WTC11 (cell line): ENCODE measurements around the gene ATP2C1. TPM values are rescaled to one million over a fixed set of nuclear protein-coding genes. Genes with fewer than 3 reads are reported as not detected.
"Not testable (repeated sequence)": the region's sequence is repeated elsewhere in the genome, so short reads cannot be mapped to it uniquely, and the experiment has no call there.

Experiments
- ATAC-seq: fragments of 200-7000 bp; cut with Tn5 transposase; 2 replicates; pipeline ENCODE4 v1.10.0; 2021; ENCODE audit warnings: mild to moderate bottlenecking, moderate library complexity
- CTCF ChIA-PET: fragments of 300-600 bp; sonication (Branson Sonifier 250); formaldehyde crosslinking; loops from one replicate; lab custom pipeline; 2021; ENCODE audit warnings: antibody characterized with exemption; lab: Charles Lee
- POLR2A ChIA-PET: fragments of 350-600 bp; sonication (Branson Sonifier 250); formaldehyde crosslinking; loops from one replicate; lab custom pipeline; 2021; ENCODE audit warnings: antibody characterized with exemption; lab: Charles Lee
- DNase-seq: peaks from one replicate; pipeline ENCODE4 v3.0.0; 2021; ENCODE audit warnings: low spot score
- H3K27ac Mint-ChIP-seq: 2 replicates; pipeline ENCODE4 v1.8.0; 2021; ENCODE audit warnings: mixed read lengths
- H3K27me3 Mint-ChIP-seq: 2 replicates; pipeline ENCODE4 v1.8.0; 2021; ENCODE audit warnings: low read depth, mild to moderate bottlenecking, moderate library complexity, mixed read lengths
- H3K36me3 Mint-ChIP-seq: 2 replicates; pipeline ENCODE4 v1.8.0; 2021; ENCODE audit warnings: mixed read lengths
- H3K4me1 Mint-ChIP-seq: 2 replicates; pipeline ENCODE4 v1.8.0; 2022; ENCODE audit warnings: mixed read lengths
- H3K4me3 Mint-ChIP-seq: 2 replicates; pipeline ENCODE4 v1.8.0; 2021; ENCODE audit warnings: mild to moderate bottlenecking, moderate library complexity, mixed read lengths
- H3K9me3 Mint-ChIP-seq: 2 replicates; pipeline ENCODE4 v1.8.0; 2021; ENCODE audit warnings: mixed read lengths
- CREB1 ChIP-seq: sonication (generic); formaldehyde crosslinking; IDR thresholded peaks from 2 replicates; pipeline ENCODE4 v1.8.0; 2023; ENCODE audit warnings: mild to moderate bottlenecking, missing genetic modification reagents
- ETV6 ChIP-seq: sonication (generic); formaldehyde crosslinking; IDR thresholded peaks from 2 replicates; pipeline ENCODE4 v1.8.1; 2022; ENCODE audit warnings: mild to moderate bottlenecking, missing genetic modification reagents
- GTF2I ChIP-seq: fragments of 250-450 bp; sonication (Bioruptor Pico); conservative IDR thresholded peaks from 2 replicates; pipeline ENCODE4 v1.4.0; 2021; ENCODE audit warnings: mild to moderate bottlenecking
- IRF2 ChIP-seq: sonication (generic); formaldehyde crosslinking; IDR thresholded peaks from 2 replicates; pipeline ENCODE4 v1.8.0; 2022; ENCODE audit warnings: low read depth, missing genetic modification reagents, borderline replicate concordance
- MYBL2 ChIP-seq: sonication (generic); formaldehyde crosslinking; IDR thresholded peaks from 2 replicates; pipeline ENCODE4 v1.8.1; 2023; ENCODE audit warnings: mild to moderate bottlenecking, moderate library complexity, missing genetic modification reagents
- NR2C2 ChIP-seq: sonication (generic); formaldehyde crosslinking; IDR thresholded peaks from 2 replicates; pipeline ENCODE4 v1.8.0; 2022; ENCODE audit warnings: mild to moderate bottlenecking, missing genetic modification reagents
- RORB ChIP-seq: fragments of 250-450 bp; sonication (Bioruptor Pico); IDR thresholded peaks from 2 replicates; pipeline ENCODE4 v1.9.0; 2021; ENCODE audit warnings: mild to moderate bottlenecking
- SMAD4 ChIP-seq: sonication (generic); formaldehyde crosslinking; IDR thresholded peaks from 2 replicates; pipeline ENCODE4 v1.8.0; 2022; ENCODE audit warnings: mild to moderate bottlenecking, missing genetic modification reagents
- TP53 ChIP-seq: sonication (generic); formaldehyde crosslinking; IDR thresholded peaks from 2 replicates; pipeline ENCODE4 v1.8.1; 2023; ENCODE audit warnings: mild to moderate bottlenecking, missing genetic modification reagents
- ZNF423 ChIP-seq: fragments of 250-450 bp; sonication (Bioruptor Pico); IDR thresholded peaks from 2 replicates; pipeline ENCODE4 v2.1.2; 2022; ENCODE audit warnings: mild to moderate bottlenecking, moderate library complexity
- total RNA-seq: library from RNA; stranded (reverse); gene quantifications from 3 replicates; pipeline ENCODE4 v1.2.3, GENCODE V29; 2021
- TF ChIP-seq, protein P1 (sequence below): sonication (generic); formaldehyde crosslinking; IDR thresholded peaks from 2 replicates; pipeline ENCODE4 v1.8.1; 2023; ENCODE audit warnings: mild to moderate bottlenecking, missing genetic modification reagents, borderline replicate concordance
- TF ChIP-seq, protein P2 (sequence below): fragments of 250-450 bp; sonication (Bioruptor Pico); IDR thresholded peaks from 2 replicates; pipeline ENCODE4 v1.9.0; 2021; ENCODE audit warnings: mild to moderate bottlenecking
- TF ChIP-seq, protein P3 (sequence below): sonication (generic); formaldehyde crosslinking; IDR thresholded peaks from 2 replicates; pipeline ENCODE4 v1.8.1; 2023; ENCODE audit warnings: mild to moderate bottlenecking, missing genetic modification reagents, moderate library complexity
- TF ChIP-seq, protein P4 (sequence below): sonication (generic); formaldehyde crosslinking; IDR thresholded peaks from 2 replicates; pipeline ENCODE4 v1.8.0; 2023; ENCODE audit warnings: mild to moderate bottlenecking, missing genetic modification reagents
- TF ChIP-seq, protein P5 (sequence below): sonication (generic); formaldehyde crosslinking; IDR thresholded peaks from 2 replicates; pipeline ENCODE4 v1.8.1; 2022; ENCODE audit warnings: mild to moderate bottlenecking, missing genetic modification reagents, moderate library complexity, borderline replicate concordance

ATP2C1 gene
- total RNA-seq, 1 experiment from 2014 or later, result 62.5 TPM

DNA sequence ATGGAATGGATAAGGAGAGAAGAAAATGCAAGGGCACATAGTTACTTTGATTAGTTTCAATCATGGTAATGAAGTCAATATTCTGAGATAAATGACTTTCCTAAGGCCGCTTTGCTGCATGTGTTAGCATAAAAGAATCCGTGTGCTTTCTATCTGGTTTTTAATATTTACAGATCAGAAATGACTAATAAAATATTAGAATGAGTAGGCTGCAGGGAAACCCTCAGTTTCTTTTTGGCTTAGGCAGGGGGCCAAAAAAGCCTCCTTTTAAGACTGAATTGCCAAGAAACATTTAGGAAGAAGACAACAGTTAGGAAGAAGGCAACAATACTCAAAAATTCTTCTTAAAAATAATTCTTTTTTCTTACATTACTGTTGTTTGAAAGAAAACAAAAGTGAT lies 144.4 kb downstream of the ATP2C1 start (continued):
- TF ChIP-seq, protein P1, sequence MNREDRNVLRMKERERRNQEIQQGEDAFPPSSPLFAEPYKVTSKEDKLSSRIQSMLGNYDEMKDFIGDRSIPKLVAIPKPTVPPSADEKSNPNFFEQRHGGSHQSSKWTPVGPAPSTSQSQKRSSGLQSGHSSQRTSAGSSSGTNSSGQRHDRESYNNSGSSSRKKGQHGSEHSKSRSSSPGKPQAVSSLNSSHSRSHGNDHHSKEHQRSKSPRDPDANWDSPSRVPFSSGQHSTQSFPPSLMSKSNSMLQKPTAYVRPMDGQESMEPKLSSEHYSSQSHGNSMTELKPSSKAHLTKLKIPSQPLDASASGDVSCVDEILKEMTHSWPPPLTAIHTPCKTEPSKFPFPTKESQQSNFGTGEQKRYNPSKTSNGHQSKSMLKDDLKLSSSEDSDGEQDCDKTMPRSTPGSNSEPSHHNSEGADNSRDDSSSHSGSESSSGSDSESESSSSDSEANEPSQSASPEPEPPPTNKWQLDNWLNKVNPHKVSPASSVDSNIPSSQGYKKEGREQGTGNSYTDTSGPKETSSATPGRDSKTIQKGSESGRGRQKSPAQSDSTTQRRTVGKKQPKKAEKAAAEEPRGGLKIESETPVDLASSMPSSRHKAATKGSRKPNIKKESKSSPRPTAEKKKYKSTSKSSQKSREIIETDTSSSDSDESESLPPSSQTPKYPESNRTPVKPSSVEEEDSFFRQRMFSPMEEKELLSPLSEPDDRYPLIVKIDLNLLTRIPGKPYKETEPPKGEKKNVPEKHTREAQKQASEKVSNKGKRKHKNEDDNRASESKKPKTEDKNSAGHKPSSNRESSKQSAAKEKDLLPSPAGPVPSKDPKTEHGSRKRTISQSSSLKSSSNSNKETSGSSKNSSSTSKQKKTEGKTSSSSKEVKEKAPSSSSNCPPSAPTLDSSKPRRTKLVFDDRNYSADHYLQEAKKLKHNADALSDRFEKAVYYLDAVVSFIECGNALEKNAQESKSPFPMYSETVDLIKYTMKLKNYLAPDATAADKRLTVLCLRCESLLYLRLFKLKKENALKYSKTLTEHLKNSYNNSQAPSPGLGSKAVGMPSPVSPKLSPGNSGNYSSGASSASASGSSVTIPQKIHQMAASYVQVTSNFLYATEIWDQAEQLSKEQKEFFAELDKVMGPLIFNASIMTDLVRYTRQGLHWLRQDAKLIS (CRISPR knock-in tag), result no peak
- no peak for TF ChIP-seq RORB
- TF ChIP-seq NR2C2 (CRISPR knock-in tag), result no peak
- no peak for TF ChIP-seq SMAD4

DNA sequence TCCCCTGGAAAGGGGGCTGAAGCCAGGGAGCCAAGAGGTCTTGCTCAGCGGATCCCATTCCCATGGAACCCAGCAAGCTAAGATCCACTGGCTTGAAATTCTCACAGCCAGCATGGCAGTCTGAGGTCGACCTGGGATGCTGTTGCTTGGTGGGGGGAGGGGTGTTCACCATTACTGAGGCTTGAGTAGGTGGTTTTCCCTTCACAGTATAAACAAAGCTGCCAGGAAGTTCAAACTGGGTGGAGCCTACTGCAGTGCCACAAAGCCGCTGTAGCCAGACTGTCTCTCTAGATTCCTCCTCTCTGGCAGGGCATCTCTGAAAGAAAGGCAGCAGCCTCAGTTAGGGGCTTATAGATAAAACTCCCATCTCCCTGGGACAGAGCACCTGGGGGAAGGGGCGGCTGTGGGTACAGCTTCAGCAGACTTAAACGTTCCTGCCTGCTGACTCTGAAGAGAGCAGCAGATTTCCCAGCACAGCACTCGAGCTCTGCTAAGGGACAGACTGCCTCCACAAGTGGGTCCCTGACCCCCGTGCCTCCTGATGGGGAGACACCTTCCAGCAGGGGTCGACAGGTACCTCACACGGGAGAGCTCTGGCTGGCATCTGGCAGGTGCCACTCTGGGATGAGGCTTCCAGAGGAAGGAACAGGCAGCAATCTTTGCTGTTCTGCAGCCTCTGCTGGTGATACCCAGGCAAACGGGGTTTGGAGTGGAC lies 148.5 kb downstream of the ATP2C1 start:
- POLR2A ChIA-PET, result interaction anchor here (0.8 kb wide), 1 partner anchor 993 kb away, joined by 3 read pairs; the partner anchor contains the start of gene CPNE4
- CTCF ChIA-PET, result interaction anchor here (0.7 to 1.6 kb wide), 3 partner anchors 9 to 339 kb away, joined by 3 read pairs; partner anchors contain the start of gene NUDT16
- H3K27me3 Mint-ChIP-seq, H3K4me3 Mint-ChIP-seq, H3K27ac Mint-ChIP-seq, H3K36me3 Mint-ChIP-seq: not testable (repeated sequence)
- DNase-seq (peak; percentile 18), ATAC-seq (peak; percentile 79)
- H3K9me3 Mint-ChIP-seq, result peaks cover 17% of the 10 kb centered on the region
- H3K4me1 Mint-ChIP-seq, result peaks cover 22% of the 10 kb centered on the region

DNA sequence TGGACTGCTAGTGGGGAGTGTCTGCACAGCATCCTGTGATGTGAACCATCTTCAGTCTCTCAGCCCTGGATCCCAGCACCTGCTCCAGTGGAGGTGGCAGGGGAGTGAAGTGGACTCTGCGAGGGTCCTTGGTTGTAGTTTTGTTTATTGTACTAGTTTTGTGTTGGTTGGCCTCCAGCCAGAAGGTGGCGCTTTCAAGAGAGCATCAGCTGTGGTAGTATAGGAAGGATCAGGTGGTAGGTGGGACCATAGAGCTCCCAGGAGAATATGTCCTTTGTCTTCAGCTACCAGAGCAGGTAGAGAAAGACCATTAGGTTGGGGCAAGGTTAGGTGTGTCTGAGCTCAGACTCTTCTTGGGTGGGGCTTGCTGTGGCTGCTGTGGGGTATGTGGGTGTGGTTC lies 153.7 kb downstream of the ATP2C1 start:
- DNase-seq, result peak; percentile 30
- Mint-ChIP-seq H3K36me3 (peaks cover 5% of the 10 kb centered on the region; the same call in 1 of the 2 replicates), H3K27ac (no peak overlapping the region), H3K4me3 (no peak overlapping the region), H3K4me1 (peaks cover 7% of the 10 kb centered on the region; the same call in 1 of the 2 replicates), H3K27me3 (no peaks in the 10 kb centered on the region; the same call in 1 of the 2 replicates), H3K9me3 (peaks cover 22% of the 10 kb centered on the region)
- ChIA-PET POLR2A (no interaction called here), CTCF (interaction anchor here (0.9 to 1.3 kb wide), 5 partner anchors 11 to 30 kb away, joined by 3 read pairs; no protein-coding TSS in a partner anchor)
- ATAC-seq, result peak; percentile 44
- TF ChIP-seq, protein P2, sequence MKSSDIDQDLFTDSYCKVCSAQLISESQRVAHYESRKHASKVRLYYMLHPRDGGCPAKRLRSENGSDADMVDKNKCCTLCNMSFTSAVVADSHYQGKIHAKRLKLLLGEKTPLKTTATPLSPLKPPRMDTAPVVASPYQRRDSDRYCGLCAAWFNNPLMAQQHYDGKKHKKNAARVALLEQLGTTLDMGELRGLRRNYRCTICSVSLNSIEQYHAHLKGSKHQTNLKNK (CRISPR knock-in tag), result no peak
- TF ChIP-seq, protein P3, sequence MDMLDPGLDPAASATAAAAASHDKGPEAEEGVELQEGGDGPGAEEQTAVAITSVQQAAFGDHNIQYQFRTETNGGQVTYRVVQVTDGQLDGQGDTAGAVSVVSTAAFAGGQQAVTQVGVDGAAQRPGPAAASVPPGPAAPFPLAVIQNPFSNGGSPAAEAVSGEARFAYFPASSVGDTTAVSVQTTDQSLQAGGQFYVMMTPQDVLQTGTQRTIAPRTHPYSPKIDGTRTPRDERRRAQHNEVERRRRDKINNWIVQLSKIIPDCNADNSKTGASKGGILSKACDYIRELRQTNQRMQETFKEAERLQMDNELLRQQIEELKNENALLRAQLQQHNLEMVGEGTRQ (CRISPR knock-in tag), result peak; percentile 25; the same call in 1 of the 2 replicates
- no peak for TF ChIP-seq ETV6 (CRISPR knock-in tag)

DNA sequence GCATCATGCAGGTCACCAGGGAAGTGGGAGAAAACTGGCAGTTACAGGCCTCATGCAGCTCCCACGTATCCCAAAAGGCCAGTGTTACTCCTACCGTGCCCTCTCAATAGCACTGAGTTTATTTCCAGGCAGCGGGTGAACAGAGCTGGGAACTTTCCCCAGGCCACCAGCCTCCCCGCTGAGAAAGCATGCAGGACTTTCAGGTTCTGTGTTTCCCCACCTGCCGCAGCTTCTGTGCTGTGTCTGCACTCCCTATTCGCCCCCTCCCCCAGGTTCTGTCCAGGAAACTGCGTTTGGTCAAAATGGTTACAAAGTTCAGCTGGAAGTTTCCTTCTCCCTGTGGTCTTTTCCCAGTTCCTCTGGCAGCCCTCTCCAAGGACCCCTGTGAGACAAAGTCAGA lies 154.1 kb downstream of the ATP2C1 start:
- 0 out of 2 replicates have a peak, but pooled peaks cover 4% of the 10 kb centered on the region for H3K4me1 Mint-ChIP-seq
- H3K27ac Mint-ChIP-seq, result no peak overlapping the region
- POLR2A ChIA-PET, result no interaction called here
- no peaks in the 10 kb centered on the region; the same call in 1 of the 2 replicates for H3K27me3 Mint-ChIP-seq
- H3K36me3 Mint-ChIP-seq, result peaks cover 5% of the 10 kb centered on the region; the same call in 1 of the 2 replicates
- CTCF ChIA-PET, result interaction anchor here (0.7 to 1.3 kb wide), 6 partner anchors 11 to 1162 kb away, joined by 3 read pairs; no protein-coding TSS in a partner anchor
- no peak overlapping the region for H3K4me3 Mint-ChIP-seq
- no peak for TF ChIP-seq TP53 (CRISPR knock-in tag)
- no peak for TF ChIP-seq IRF2 (CRISPR knock-in tag)
- TF ChIP-seq GTF2I (CRISPR knock-in tag), result no peak
- H3K9me3 Mint-ChIP-seq, result peaks cover 22% of the 10 kb centered on the region
- DNase-seq (no peak), ATAC-seq (no peak; the same call in 1 of the 2 replicates)

DNA sequence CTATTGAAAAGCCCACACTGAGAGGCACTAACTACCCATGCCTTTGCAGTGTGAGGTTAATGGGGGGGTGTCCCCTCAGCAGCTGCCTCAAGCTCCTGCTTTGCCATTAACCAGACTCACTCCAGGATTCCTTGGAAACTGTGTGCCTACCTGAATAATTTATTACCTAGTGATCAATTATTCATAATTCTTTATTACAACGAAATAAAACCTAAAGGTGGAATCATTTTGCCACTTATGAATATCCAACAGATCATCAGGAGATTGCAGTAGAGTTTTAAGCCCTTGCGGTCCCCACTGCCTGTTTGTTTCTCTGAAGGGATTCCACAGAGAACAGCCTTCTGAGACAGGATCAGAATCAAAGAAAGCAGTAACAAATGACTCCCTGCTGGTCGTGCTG lies 156.1 kb downstream of the ATP2C1 start:
- ChIA-PET POLR2A (no interaction called here), CTCF (no interaction called here)
- 0 out of 2 replicates have a peak, but pooled peaks cover 4% of the 10 kb centered on the region for H3K4me1 Mint-ChIP-seq
- no peaks in the 10 kb centered on the region; the same call in 1 of the 2 replicates for H3K27me3 Mint-ChIP-seq
- ATAC-seq (no peak), DNase-seq (no peak)
- no peak overlapping the region for H3K4me3 Mint-ChIP-seq
- no peak overlapping the region for H3K27ac Mint-ChIP-seq
- no peaks in the 10 kb centered on the region; the same call in 1 of the 2 replicates for H3K36me3 Mint-ChIP-seq
- peaks cover 9% of the 10 kb centered on the region for H3K9me3 Mint-ChIP-seq
- TF ChIP-seq, protein P4, sequence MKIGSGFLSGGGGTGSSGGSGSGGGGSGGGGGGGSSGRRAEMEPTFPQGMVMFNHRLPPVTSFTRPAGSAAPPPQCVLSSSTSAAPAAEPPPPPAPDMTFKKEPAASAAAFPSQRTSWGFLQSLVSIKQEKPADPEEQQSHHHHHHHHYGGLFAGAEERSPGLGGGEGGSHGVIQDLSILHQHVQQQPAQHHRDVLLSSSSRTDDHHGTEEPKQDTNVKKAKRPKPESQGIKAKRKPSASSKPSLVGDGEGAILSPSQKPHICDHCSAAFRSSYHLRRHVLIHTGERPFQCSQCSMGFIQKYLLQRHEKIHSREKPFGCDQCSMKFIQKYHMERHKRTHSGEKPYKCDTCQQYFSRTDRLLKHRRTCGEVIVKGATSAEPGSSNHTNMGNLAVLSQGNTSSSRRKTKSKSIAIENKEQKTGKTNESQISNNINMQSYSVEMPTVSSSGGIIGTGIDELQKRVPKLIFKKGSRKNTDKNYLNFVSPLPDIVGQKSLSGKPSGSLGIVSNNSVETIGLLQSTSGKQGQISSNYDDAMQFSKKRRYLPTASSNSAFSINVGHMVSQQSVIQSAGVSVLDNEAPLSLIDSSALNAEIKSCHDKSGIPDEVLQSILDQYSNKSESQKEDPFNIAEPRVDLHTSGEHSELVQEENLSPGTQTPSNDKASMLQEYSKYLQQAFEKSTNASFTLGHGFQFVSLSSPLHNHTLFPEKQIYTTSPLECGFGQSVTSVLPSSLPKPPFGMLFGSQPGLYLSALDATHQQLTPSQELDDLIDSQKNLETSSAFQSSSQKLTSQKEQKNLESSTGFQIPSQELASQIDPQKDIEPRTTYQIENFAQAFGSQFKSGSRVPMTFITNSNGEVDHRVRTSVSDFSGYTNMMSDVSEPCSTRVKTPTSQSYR (CRISPR knock-in tag), result no peak
- TF ChIP-seq MYBL2 (CRISPR knock-in tag) (no peak), CREB1 (CRISPR knock-in tag) (no peak), ZNF423 (CRISPR knock-in tag) (no peak)
- TF ChIP-seq, protein P5, sequence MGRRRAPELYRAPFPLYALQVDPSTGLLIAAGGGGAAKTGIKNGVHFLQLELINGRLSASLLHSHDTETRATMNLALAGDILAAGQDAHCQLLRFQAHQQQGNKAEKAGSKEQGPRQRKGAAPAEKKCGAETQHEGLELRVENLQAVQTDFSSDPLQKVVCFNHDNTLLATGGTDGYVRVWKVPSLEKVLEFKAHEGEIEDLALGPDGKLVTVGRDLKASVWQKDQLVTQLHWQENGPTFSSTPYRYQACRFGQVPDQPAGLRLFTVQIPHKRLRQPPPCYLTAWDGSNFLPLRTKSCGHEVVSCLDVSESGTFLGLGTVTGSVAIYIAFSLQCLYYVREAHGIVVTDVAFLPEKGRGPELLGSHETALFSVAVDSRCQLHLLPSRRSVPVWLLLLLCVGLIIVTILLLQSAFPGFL (CRISPR knock-in tag), result no peak
